CD14-positive monocyte (primary cell): ENCODE results near the gene NPFFR1. TPM values are rescaled to one million over a fixed set of nuclear protein-coding genes. Genes with fewer than 3 reads are reported as not detected.

Source experiments
- DNase-seq, 3 donors: peaks; one replicate each; pipeline ENCODE4 v3.0.0-alpha.2; 2011 to 2022
- H2AFZ ChIP-seq: 2 replicates; pipeline ENCODE4 v1.6.0; 2012; ENCODE audit warnings: mild to moderate bottlenecking, low read depth, low read length, inconsistent platforms; ENCODE audit not compliant: insufficient read depth, poor library complexity, severe bottlenecking
- H3K27ac ChIP-seq, 2 donors: 1 replicate in 1 of 2; 2 replicates in 1 of 2; pipeline ENCODE4 v1.5.1; 2012 to 2013; ENCODE audit warnings: low read length in 2 of 2, control low read depth in 1 of 2, inconsistent platforms in 1 of 2, low read depth in 1 of 2, mild to moderate bottlenecking in 1 of 2
- H3K27me3 ChIP-seq, 2 donors: one replicate each; pipeline versions ENCODE4 v1.6.0 to v1.6.1; 2011 to 2013; ENCODE audit warnings: low read length in 2 of 2; ENCODE audit not compliant: control insufficient read depth in 2 of 2, insufficient read depth in 2 of 2
- H3K36me3 ChIP-seq, 2 donors: replicated peaks in 1 of 2; 1 replicate in 1 of 2; 2 replicates in 1 of 2; pipeline versions ENCODE4 v1.5.1 to v1.6.1; 2012 to 2013; ENCODE audit warnings: low read length in 2 of 2, control low read depth in 1 of 2, inconsistent platforms in 1 of 2, mild to moderate bottlenecking in 1 of 2; ENCODE audit not compliant: insufficient read depth in 2 of 2, control insufficient read depth in 1 of 2
- H3K4me1 ChIP-seq, 2 donors: 1 replicate in 1 of 2; 2 replicates in 1 of 2; pipeline versions ENCODE4 v1.5.1 to v1.6.1; 2012 to 2013; ENCODE audit warnings: low read length in 2 of 2, control low read depth in 1 of 2, inconsistent platforms in 1 of 2, mild to moderate bottlenecking in 1 of 2, moderate library complexity in 1 of 2; ENCODE audit not compliant: insufficient read depth in 2 of 2, control insufficient read depth in 1 of 2
- H3K4me2 ChIP-seq: replicated peaks from 2 replicates; pipeline ENCODE3; 2012; ENCODE audit warnings: low read length, moderate library complexity, mild to moderate bottlenecking; ENCODE audit not compliant: poor library complexity, severe bottlenecking; ENCODE audit errors: extremely low read depth
- H3K4me3 ChIP-seq, 3 experiments: fragments of 200-600 bp in 1 of 3; sonication (generic) in 1 of 3; replicated peaks in 1 of 3; 1 replicate in 2 of 3; 2 replicates in 1 of 3; pipeline ENCODE4 v1.5.1; 2011 to 2013; ENCODE audit warnings: low read length in 3 of 3, mild to moderate bottlenecking in 3 of 3, control low read depth in 2 of 3, low read depth in 2 of 3, inconsistent platforms in 1 of 3, moderate library complexity in 1 of 3
- H3K79me2 ChIP-seq: 2 replicates; pipeline ENCODE4 v1.6.0; 2012; ENCODE audit warnings: mild to moderate bottlenecking, control low read depth, inconsistent platforms, low read length, moderate library complexity; ENCODE audit not compliant: insufficient read depth
- H3K9ac ChIP-seq: 2 replicates; pipeline ENCODE4 v1.6.0; 2017; ENCODE audit warnings: low read length, mild to moderate bottlenecking; ENCODE audit not compliant: insufficient read depth, poor library complexity, severe bottlenecking
- H3K9me3 ChIP-seq, 2 donors: replicated peaks in 1 of 2; 1 replicate in 1 of 2; 2 replicates in 1 of 2; pipeline versions ENCODE4 v1.5.1 to v1.6.1; 2012 to 2013; ENCODE audit warnings: low read length in 2 of 2, control low read depth in 1 of 2; ENCODE audit not compliant: control insufficient read depth in 1 of 2, insufficient read depth in 1 of 2
- H4K20me1 ChIP-seq: 2 replicates; pipeline ENCODE4 v1.6.0; 2012; ENCODE audit warnings: mild to moderate bottlenecking, low read length, control low read depth, moderate library complexity; ENCODE audit not compliant: insufficient read depth
- H3K27ac Mint-ChIP-seq, 7 donors: one replicate each; pipeline ENCODE4 v1.8.0; 2020; ENCODE audit warnings: mild to moderate bottlenecking in 7 of 7, mixed read lengths in 7 of 7, moderate library complexity in 6 of 7, inconsistent platforms in 2 of 7
- H3K27me3 Mint-ChIP-seq, 3 donors: one replicate each; pipeline ENCODE4 v1.8.0; 2021 to 2022; ENCODE audit warnings: low read depth in 3 of 3, mild to moderate bottlenecking in 3 of 3, mixed read lengths in 3 of 3, moderate library complexity in 3 of 3, inconsistent platforms in 1 of 3
- H3K36me3 Mint-ChIP-seq, 2 donors: one replicate each; pipeline ENCODE4 v1.8.0; 2020; ENCODE audit warnings: mixed read lengths in 2 of 2, inconsistent platforms in 1 of 2, mild to moderate bottlenecking in 1 of 2
- H3K4me1 Mint-ChIP-seq: one replicate; pipeline ENCODE4 v1.8.0; 2020; ENCODE audit warnings: mild to moderate bottlenecking, mixed read lengths
- H3K4me3 Mint-ChIP-seq, 2 donors: one replicate each; pipeline ENCODE4 v1.8.0; 2020; ENCODE audit warnings: mild to moderate bottlenecking in 2 of 2, mixed read lengths in 2 of 2, moderate library complexity in 1 of 2
- H3K9me3 Mint-ChIP-seq, 7 donors: one replicate each; pipeline ENCODE4 v1.8.0; 2020 to 2022; ENCODE audit warnings: mixed read lengths in 7 of 7, mild to moderate bottlenecking in 6 of 7, moderate library complexity in 6 of 7, inconsistent platforms in 2 of 7
- CTCF ChIP-seq: fragments of 200-600 bp; IDR thresholded peaks from one replicate; pipeline ENCODE4 v1.8.0; 2022; ENCODE audit warnings: antibody characterized with exemption, mild to moderate bottlenecking
- WGBS: methylation state at CpG from one replicate; pipeline ENCODE4 v1.1.5; 2013; ENCODE audit warnings: missing lambda C conversion rate; ENCODE audit not compliant: insufficient coverage; 5-methylcytosine and 5-hydroxymethylcytosine counted together
- intact Hi-C, 2 donors: fragments of 100-400 bp; cut with micrococcal nuclease; formaldehyde crosslinking; loops; one replicate each; pipeline versions ENCODE4 v1.15.0 to v1.15.1; 2023
- polyA plus RNA-seq, 3 donors: library from polyadenylated mRNA; depleted of rRNA in 1 of 3; unstranded in 2 of 3; stranded (reverse) in 1 of 3; fragments of 300-500 nt in 2 of 3; fragments of >200 nt in 1 of 3; fragmentation: Illumina TruSeq in 2 of 3; gene quantifications; 1 replicate in 2 of 3; 2 replicates in 1 of 3; pipeline ENCODE4 v1.2.3, GENCODE V29; 2012 to 2021

The NPFFR1 gene
- polyA plus RNA-seq, 3 donors, result 0.03 TPM; not detected in 2

- no peak overlapping the region for H2AFZ ChIP-seq
- 86% methylated on average over 1 of the region's 6 CpGs for WGBS
- no peak overlapping the region for H3K9ac ChIP-seq
- no peak for DNase-seq
- peaks cover 0 to 17% of the 10 kb centered on the region in 2 donors for H3K27me3 ChIP-seq
- H3K79me2 ChIP-seq, result no peaks in the 10 kb centered on the region
- Mint-ChIP-seq H3K9me3 (peaks cover 0 to 4% (median 0%) of the 10 kb centered on the region in 7 donors), H3K4me1 (peaks cover 33% of the 10 kb centered on the region), H3K4me3 (peak overlapping the region in 1 of 2 donors; percentile 39), H3K27ac (no peak overlapping the region), H3K36me3 (peaks cover 16 to 17% of the 10 kb centered on the region in 2 donors), H3K27me3 (peaks cover 19 to 31% (median 23%) of the 10 kb centered on the region in 3 donors)
- no peak overlapping the region for H3K4me3 ChIP-seq
- H3K36me3 ChIP-seq, result no peaks in the 10 kb centered on the region
- no peak for TF ChIP-seq CTCF
- intact Hi-C loops, result no loop called here
- peaks cover 28 to 29% of the 10 kb centered on the region in 2 donors for H3K4me1 ChIP-seq
- no peak overlapping the region for H3K27ac ChIP-seq
- no peak overlapping the region for H3K4me2 ChIP-seq
- H3K9me3 ChIP-seq, result no peaks in the 10 kb centered on the region
- H4K20me1 ChIP-seq, result peaks cover 2% of the 10 kb centered on the region
Measured at GRCh38 chr10:70319183-70319582, 35.4 kb upstream of the NPFFR1 start.

GRCh38 chr10:70317943-70318318 is 34.1 kb upstream of the NPFFR1 start:
- Histone ChIP-seq H3K79me2 (no peaks in the 10 kb centered on the region), H3K4me2 (no peak overlapping the region), H3K4me3 (no peak overlapping the region), H3K9ac (no peak overlapping the region), H4K20me1 (no peaks in the 10 kb centered on the region), H3K36me3 (no peaks in the 10 kb centered on the region), H3K27ac (no peak overlapping the region), H2AFZ (no peak overlapping the region), H3K4me1 (peaks cover 17% of the 10 kb centered on the region in 2 donors), H3K27me3 (peaks cover 0 to 10% of the 10 kb centered on the region in 2 donors), H3K9me3 (no peaks in the 10 kb centered on the region)
- Mint-ChIP-seq H3K27ac (peak overlapping the region in 1 of 7 donors; percentile 24), H3K4me3 (no peak overlapping the region), H3K36me3 (peaks cover 16 to 20% of the 10 kb centered on the region in 2 donors), H3K9me3 (peaks cover 0 to 9% (median 0%) of the 10 kb centered on the region in 7 donors), H3K27me3 (peaks cover 16 to 18% (median 18%) of the 10 kb centered on the region in 3 donors), H3K4me1 (peaks cover 24% of the 10 kb centered on the region)
- no peak for TF ChIP-seq CTCF
- no peak for DNase-seq
- 87% methylated on average over 3 of the region's 5 CpGs for WGBS
- intact Hi-C loops, result no loop called here
